ENCODE results near the gene TBX19. TPM values are rescaled to one million over a fixed set of nuclear protein-coding genes. Genes with fewer than 3 reads are reported as not detected.
A peak's percentile ranks its signal among the peaks of the same experiment; 100 is the strongest.

TBX19 gene
- total RNA-seq, 3 donors from 2014 or later = 0.47 to 0.57 (median 0.48) TPM

- ATAC-seq (peak; percentile 70 to 91), DNase-seq (no peak)
- Mint-ChIP-seq H3K27me3 (ENCODE audit: low read depth) (no peaks in the 10 kb centered on the region), H3K4me3 (no peak overlapping the region), H3K9me3 (peaks cover 4% of the 10 kb centered on the region), H3K36me3 (ENCODE audit: insufficient read depth) (peaks cover 22% of the 10 kb centered on the region), H3K4me1 (ENCODE audit: low read depth) (peaks cover 2% of the 10 kb centered on the region)
Observed at GRCh38 chr1:168320800-168321450, 40.2 kb downstream of the TBX19 start.

- Mint-ChIP-seq H3K4me1 (ENCODE audit: low read depth) (peaks cover 2% of the 10 kb centered on the region), H3K9me3 (peaks cover 4% of the 10 kb centered on the region), H3K27me3 (ENCODE audit: low read depth) (no peaks in the 10 kb centered on the region), H3K36me3 (ENCODE audit: insufficient read depth) (peaks cover 17% of the 10 kb centered on the region), H3K4me3 (no peak overlapping the region)
- DNase-seq (no peak), ATAC-seq (no peak)
Observed at GRCh38 chr1:168321945-168322344, 41.3 kb downstream of the TBX19 start.

GRCh38 chr1:168324745-168325425, 44.2 kb downstream of the TBX19 start:
- no peak for DNase-seq
- Mint-ChIP-seq H3K4me3 (no peak overlapping the region), H3K36me3 (ENCODE audit: insufficient read depth) (peaks cover 14% of the 10 kb centered on the region), H3K9me3 (peaks cover 4% of the 10 kb centered on the region), H3K27me3 (ENCODE audit: low read depth) (no peaks in the 10 kb centered on the region), H3K4me1 (ENCODE audit: low read depth) (peaks cover 2% of the 10 kb centered on the region)
- ATAC-seq = peak in 1 of 2 donors; percentile 38

GRCh38 chr1:168328731-168329364, 48.2 kb downstream of the TBX19 start:
- no peaks in the 10 kb centered on the region for H3K27me3 Mint-ChIP-seq (ENCODE audit: low read depth)
- H3K9me3 Mint-ChIP-seq = peaks cover 4% of the 10 kb centered on the region
- ATAC-seq = no peak

GRCh38 chr1:168330285-168330684, 49.6 kb downstream of the TBX19 start:
- ATAC-seq = no peak
- H3K36me3 Mint-ChIP-seq (ENCODE audit: insufficient read depth) = peaks cover under 1% of the 10 kb centered on the region

More at GRCh38 chr1:168328731-168329364, 48.2 kb downstream of the TBX19 start:
- H3K4me3 Mint-ChIP-seq = no peak overlapping the region
- DNase-seq = no peak
- no peaks in the 10 kb centered on the region for H3K4me1 Mint-ChIP-seq (ENCODE audit: low read depth)
- H3K36me3 Mint-ChIP-seq (ENCODE audit: insufficient read depth) = peaks cover 12% of the 10 kb centered on the region

GRCh38 chr1:168331569-168331968, 50.9 kb downstream of the TBX19 start:
- H3K36me3 Mint-ChIP-seq (ENCODE audit: insufficient read depth) = no peaks in the 10 kb centered on the region
- H3K9me3 Mint-ChIP-seq = no peaks in the 10 kb centered on the region
- H3K4me3 Mint-ChIP-seq = no peak overlapping the region
- DNase-seq (no peak), ATAC-seq (no peak)
- no peaks in the 10 kb centered on the region for H3K27me3 Mint-ChIP-seq (ENCODE audit: low read depth)
- peaks cover 3% of the 10 kb centered on the region for H3K4me1 Mint-ChIP-seq (ENCODE audit: low read depth)

More at GRCh38 chr1:168330285-168330684, 49.6 kb downstream of the TBX19 start:
- DNase-seq = no peak
- Mint-ChIP-seq H3K4me3 (no peak overlapping the region), H3K27me3 (ENCODE audit: low read depth) (no peaks in the 10 kb centered on the region), H3K4me1 (ENCODE audit: low read depth) (no peaks in the 10 kb centered on the region), H3K9me3 (no peaks in the 10 kb centered on the region)

- DNase-seq (no peak), ATAC-seq (no peak)
- H3K4me3 Mint-ChIP-seq = no peak overlapping the region
- H3K9me3 Mint-ChIP-seq = no peaks in the 10 kb centered on the region
- H3K36me3 Mint-ChIP-seq (ENCODE audit: insufficient read depth) = no peaks in the 10 kb centered on the region
- peaks cover 3% of the 10 kb centered on the region for H3K4me1 Mint-ChIP-seq (ENCODE audit: low read depth)
- peaks cover 3% of the 10 kb centered on the region for H3K27me3 Mint-ChIP-seq (ENCODE audit: low read depth)
Observed at GRCh38 chr1:168333562-168334276, 53.0 kb downstream of the TBX19 start.

GRCh38 chr1:168335500-168335899, 54.8 kb downstream of the TBX19 start:
- peaks cover 3% of the 10 kb centered on the region for H3K27me3 Mint-ChIP-seq (ENCODE audit: low read depth)
- H3K9me3 Mint-ChIP-seq = no peaks in the 10 kb centered on the region
- DNase-seq (no peak), ATAC-seq (no peak)
- no peaks in the 10 kb centered on the region for H3K36me3 Mint-ChIP-seq (ENCODE audit: insufficient read depth)
- no peak overlapping the region for H3K4me3 Mint-ChIP-seq
- peaks cover 3% of the 10 kb centered on the region for H3K4me1 Mint-ChIP-seq (ENCODE audit: low read depth)

- Mint-ChIP-seq H3K36me3 (ENCODE audit: insufficient read depth) (no peaks in the 10 kb centered on the region), H3K4me3 (no peak overlapping the region), H3K9me3 (no peaks in the 10 kb centered on the region)
Observed at GRCh38 chr1:168338589-168339503, 58.2 kb downstream of the TBX19 start.

GRCh38 chr1:168340781-168341482, 60.3 kb downstream of the TBX19 start:
- peaks cover 3% of the 10 kb centered on the region for H3K27me3 Mint-ChIP-seq (ENCODE audit: low read depth)
- no peak for ATAC-seq
- H3K4me1 Mint-ChIP-seq (ENCODE audit: low read depth) = peaks cover 24% of the 10 kb centered on the region
- no peaks in the 10 kb centered on the region for H3K36me3 Mint-ChIP-seq (ENCODE audit: insufficient read depth)
- DNase-seq = no peak
- H3K4me3 Mint-ChIP-seq = no peak overlapping the region
- no peaks in the 10 kb centered on the region for H3K9me3 Mint-ChIP-seq

More at GRCh38 chr1:168338589-168339503, 58.2 kb downstream of the TBX19 start:
- Mint-ChIP-seq H3K4me1 (ENCODE audit: low read depth) (peaks cover 23% of the 10 kb centered on the region), H3K27me3 (ENCODE audit: low read depth) (peaks cover 3% of the 10 kb centered on the region)
- DNase-seq (no peak), ATAC-seq (no peak)

- H3K4me3 Mint-ChIP-seq = no peak overlapping the region
Observed at GRCh38 chr1:168341483-168341975, 60.9 kb downstream of the TBX19 start.

GRCh38 chr1:168342572-168343280, 62.0 kb downstream of the TBX19 start:
- peak; percentile 88 for DNase-seq
- no peaks in the 10 kb centered on the region for H3K36me3 Mint-ChIP-seq (ENCODE audit: insufficient read depth)
- H3K4me3 Mint-ChIP-seq = no peak overlapping the region
- H3K27me3 Mint-ChIP-seq (ENCODE audit: low read depth) = no peaks in the 10 kb centered on the region
- H3K9me3 Mint-ChIP-seq = no peaks in the 10 kb centered on the region
- H3K4me1 Mint-ChIP-seq (ENCODE audit: low read depth) = peaks cover 35% of the 10 kb centered on the region
- peak; percentile 97 to 98 for ATAC-seq

More at GRCh38 chr1:168341483-168341975, 60.9 kb downstream of the TBX19 start:
- H3K9me3 Mint-ChIP-seq = no peaks in the 10 kb centered on the region
- DNase-seq (no peak), ATAC-seq (no peak)
- peaks cover 28% of the 10 kb centered on the region for H3K4me1 Mint-ChIP-seq (ENCODE audit: low read depth)
- no peaks in the 10 kb centered on the region for H3K36me3 Mint-ChIP-seq (ENCODE audit: insufficient read depth)
- H3K27me3 Mint-ChIP-seq (ENCODE audit: low read depth) = peaks cover 3% of the 10 kb centered on the region

Measured in activated T-cell treated with anti-CD3 and anti-CD28 coated beads, Interleukin-2, amount 50 U/mL, for 4 hours (primary cell).